D721Med (cell line): ENCODE results near the gene TTC3.

Experiments
- DNase-seq: peaks from one replicate; pipeline ENCODE4 v3.0.0; 2011; ENCODE audit warnings: low spot score; ENCODE audit not compliant: insufficient read length
- FAIRE-seq: peaks from 2 replicates; lab custom pipeline; 2011; peaks lifted over from hg19 to GRCh38; lab: Jason Lieb, UNC
- CTCF ChIP-seq: IDR thresholded peaks from 2 replicates; pipeline ENCODE4 v1.5.1; 2012; ENCODE audit warnings: mild to moderate bottlenecking, control low read depth; ENCODE audit not compliant: insufficient read depth; ENCODE audit errors: missing control alignments

Gene TTC3

GRCh38 chr21:37224861-37225839 lies 152.1 kb downstream of the TTC3 start:
- no peak for DNase-seq
- TF ChIP-seq CTCF, result no peak
- no peak for FAIRE-seq

- FAIRE-seq, result no peak
- TF ChIP-seq CTCF, result no peak
- no peak for DNase-seq
Observed at GRCh38 chr21:37226041-37226920, 153.2 kb downstream of the TTC3 start.

GRCh38 chr21:37227071-37228002 lies 154.3 kb downstream of the TTC3 start:
- FAIRE-seq (no peak), DNase-seq (no peak)
- TF ChIP-seq CTCF, result no peak

GRCh38 chr21:37228003-37228400 lies 154.9 kb downstream of the TTC3 start:
- FAIRE-seq (no peak), DNase-seq (no peak)
- TF ChIP-seq CTCF, result no peak

GRCh38 chr21:37230632-37231248 lies 157.7 kb downstream of the TTC3 start:
- TF ChIP-seq CTCF, result no peak
- no peak for DNase-seq
- FAIRE-seq, result no peak

- no peak for TF ChIP-seq CTCF
- DNase-seq (no peak), FAIRE-seq (no peak)
Observed at GRCh38 chr21:37231249-37231645, 158.2 kb downstream of the TTC3 start.
